ENCODE measurements around the gene PSAT1.
A peak's percentile ranks its signal among the peaks of the same experiment; 100 is the strongest.

Gene PSAT1

GRCh38 chr9:78365748-78366697 is 69.1 kb downstream of the PSAT1 start:
- no peak for TF ChIP-seq REST (IDR thresholded peaks at IDR 0.05; ENCODE audit: insufficient read depth in 1 of 2, low read depth in 2 of 2, low read length in 2 of 2)
- TF ChIP-seq POLR2AphosphoS5 (IDR thresholded peaks at IDR 0.05; ENCODE audit: low read depth, low read length), result no peak
- no peak for TF ChIP-seq FOXP2 (optimal IDR thresholded peaks at IDR 0.05; ENCODE audit: borderline replicate concordance, extremely low read depth, extremely low read length, insufficient read depth)
- TF ChIP-seq SIN3A (IDR thresholded peaks at IDR 0.05; ENCODE audit: borderline replicate concordance, insufficient read depth, low read length), result no peak
- TF ChIP-seq TAF1 (IDR thresholded peaks at IDR 0.05; ENCODE audit: borderline replicate concordance, insufficient read depth, low read length), result no peak

GRCh38 chr9:78366827-78367226 is 69.9 kb downstream of the PSAT1 start:
- TF ChIP-seq POLR2AphosphoS5 (IDR thresholded peaks at IDR 0.05; ENCODE audit: low read depth, low read length) (no peak), REST (IDR thresholded peaks at IDR 0.05; ENCODE audit: insufficient read depth in 1 of 2, low read depth in 2 of 2, low read length in 2 of 2) (no peak), FOXP2 (optimal IDR thresholded peaks at IDR 0.05; ENCODE audit: borderline replicate concordance, extremely low read depth, extremely low read length, insufficient read depth) (no peak), SIN3A (IDR thresholded peaks at IDR 0.05; ENCODE audit: borderline replicate concordance, insufficient read depth, low read length) (no peak), TAF1 (IDR thresholded peaks at IDR 0.05; ENCODE audit: borderline replicate concordance, insufficient read depth, low read length) (no peak)

- TF ChIP-seq TAF1 (IDR thresholded peaks at IDR 0.05; ENCODE audit: borderline replicate concordance, insufficient read depth, low read length), result no peak
- no peak for TF ChIP-seq REST (IDR thresholded peaks at IDR 0.05; ENCODE audit: insufficient read depth in 1 of 2, low read depth in 2 of 2, low read length in 2 of 2)
- TF ChIP-seq POLR2AphosphoS5 (IDR thresholded peaks at IDR 0.05; ENCODE audit: low read depth, low read length), result no peak
- TF ChIP-seq SIN3A (IDR thresholded peaks at IDR 0.05; ENCODE audit: borderline replicate concordance, insufficient read depth, low read length), result no peak
- no peak for TF ChIP-seq FOXP2 (optimal IDR thresholded peaks at IDR 0.05; ENCODE audit: borderline replicate concordance, extremely low read depth, extremely low read length, insufficient read depth)
Observed at GRCh38 chr9:78368236-78368635, 71.3 kb downstream of the PSAT1 start.

- TF ChIP-seq FOXP2 (optimal IDR thresholded peaks at IDR 0.05; ENCODE audit: borderline replicate concordance, extremely low read depth, extremely low read length, insufficient read depth) (peak; percentile 24), SIN3A (IDR thresholded peaks at IDR 0.05; ENCODE audit: borderline replicate concordance, insufficient read depth, low read length) (no peak)
Observed at GRCh38 chr9:78369639-78370219, 72.8 kb downstream of the PSAT1 start.

- TF ChIP-seq TAF1 (IDR thresholded peaks at IDR 0.05; ENCODE audit: borderline replicate concordance, insufficient read depth, low read length), result no peak
- TF ChIP-seq SIN3A (IDR thresholded peaks at IDR 0.05; ENCODE audit: borderline replicate concordance, insufficient read depth, low read length), result no peak
- TF ChIP-seq FOXP2 (optimal IDR thresholded peaks at IDR 0.05; ENCODE audit: borderline replicate concordance, extremely low read depth, extremely low read length, insufficient read depth), result no peak
- no peak for TF ChIP-seq POLR2AphosphoS5 (IDR thresholded peaks at IDR 0.05; ENCODE audit: low read depth, low read length)
- TF ChIP-seq REST (IDR thresholded peaks at IDR 0.05; ENCODE audit: insufficient read depth in 1 of 2, low read depth in 2 of 2, low read length in 2 of 2), result no peak
Observed at GRCh38 chr9:78370991-78371390, 74.1 kb downstream of the PSAT1 start.
